Panc1 (cell line): ENCODE results near the gene RIOK1. TPM values are rescaled to one million over a fixed set of nuclear protein-coding genes. Genes with fewer than 3 reads are reported as not detected.

Experiments used
- ATAC-seq: fragments of 200-7000 bp; cut with Tn5 transposase; 2 replicates; pipeline ENCODE4 v1.9.1; 2020; ENCODE audit warnings: mild to moderate bottlenecking, moderate library complexity
- BruUV-seq: library from RNA; stranded (reverse); fragments of 400-500 nt; replicated peaks from 2 replicates; lab custom pipeline; 2021; lab: Mats Ljungman, UMichigan
- CTCF ChIA-PET: fragments of 300-600 bp; sonication (Branson Sonifier 250); formaldehyde crosslinking; loops from one replicate; lab custom pipeline; 2022; ENCODE audit warnings: antibody characterized with exemption; lab: Charles Lee
- POLR2A ChIA-PET: fragments of 300-600 bp; sonication (Branson Sonifier 250); formaldehyde crosslinking; loops from one replicate; lab custom pipeline; 2022; ENCODE audit warnings: antibody characterized with exemption; lab: Charles Lee
- DNase-seq: peaks from one replicate; pipeline ENCODE4 v3.0.0-alpha.2; 2010; ENCODE audit warnings: low read depth, low spot score
- H3K27ac ChIP-seq: 2 replicates; pipeline ENCODE4 v1.5.1; 2011; ENCODE audit warnings: mild to moderate bottlenecking, low read length, inconsistent platforms
- H3K27me3 ChIP-seq: fragments of 200-500 bp; sonication (Bioruptor generic); 2 replicates; pipeline ENCODE4 v1.6.0; 2014; ENCODE audit warnings: low read length, inconsistent platforms; ENCODE audit not compliant: control insufficient read depth, insufficient read depth
- H3K36me3 ChIP-seq: fragments of 200-500 bp; sonication (Bioruptor generic); 2 replicates; pipeline ENCODE4 v1.5.1; 2014; ENCODE audit warnings: inconsistent platforms, mild to moderate bottlenecking, low read length, moderate library complexity; ENCODE audit not compliant: control insufficient read depth, insufficient read depth
- H3K4me1 ChIP-seq: 2 replicates; pipeline ENCODE4 v1.5.1; 2011; ENCODE audit warnings: inconsistent platforms, mild to moderate bottlenecking, low read length, moderate library complexity; ENCODE audit not compliant: control insufficient read depth, insufficient read depth
- H3K4me3 ChIP-seq, 2 experiments: 2 replicates each; pipeline ENCODE4 v1.5.1; 2011 to 2012; ENCODE audit warnings: low read depth in 2 of 2, low read length in 2 of 2, mild to moderate bottlenecking in 2 of 2, inconsistent platforms in 1 of 2, moderate library complexity in 1 of 2
- H3K9me3 ChIP-seq: fragments of 200-500 bp; sonication (Bioruptor generic); 2 replicates; pipeline ENCODE4 v1.5.1; 2014; ENCODE audit warnings: low read depth, mild to moderate bottlenecking, inconsistent platforms, low read length, moderate library complexity; ENCODE audit not compliant: control insufficient read depth, insufficient read depth
- POLR2AphosphoS5 ChIP-seq: IDR thresholded peaks from 2 replicates; pipeline ENCODE4 v1.6.1; 2012; ENCODE audit warnings: mild to moderate bottlenecking, low read depth, low read length, moderate library complexity
- SIN3A ChIP-seq: IDR thresholded peaks from 2 replicates; pipeline ENCODE4 v1.6.1; 2012; ENCODE audit warnings: low read depth, mild to moderate bottlenecking, low read length, moderate library complexity, borderline replicate concordance; ENCODE audit not compliant: insufficient read depth
- TCF7L2 ChIP-seq: IDR thresholded peaks from 2 replicates; pipeline ENCODE4 v1.6.1; 2011; ENCODE audit warnings: mild to moderate bottlenecking, low read depth, low read length, inconsistent platforms
- in situ Hi-C: cut with HindIII; loops from 2 replicates; pipeline ENCODE4 v1.10.0; 2016; ENCODE audit warnings: low sequenced_read_pairs, low pct_unique_long_range_greater_than_20kb
- intact Hi-C: fragments of 100-400 bp; cut with micrococcal nuclease; formaldehyde crosslinking; loops from one replicate; pipeline ENCODE4 v1.10.0; 2022; ENCODE audit not compliant: unreplicated experiment
- total RNA-seq: library from RNA; stranded (reverse); gene quantifications from one replicate; pipeline ENCODE4 v1.2.1, GENCODE V29; 2021; ENCODE audit not compliant: unreplicated experiment
- TF ChIP-seq, protein P1 (sequence below), 2 experiments: IDR thresholded peaks; 2 replicates each; pipeline ENCODE4 v1.6.1; 2011 to 2012; ENCODE audit warnings: low read depth in 2 of 2, control low read depth in 1 of 2, low read length in 1 of 2, mild to moderate bottlenecking in 1 of 2, moderate library complexity in 1 of 2; ENCODE audit not compliant: insufficient read depth in 1 of 2
- TF ChIP-seq, protein P2 (sequence below): fragments of 450-650 bp; IDR thresholded peaks from 2 replicates; pipeline ENCODE4 v1.5.1; 2017; ENCODE audit warnings: mild to moderate bottlenecking

RIOK1 gene
- total RNA-seq, 1 experiment from 2014 or later = 30.0 TPM

DNA sequence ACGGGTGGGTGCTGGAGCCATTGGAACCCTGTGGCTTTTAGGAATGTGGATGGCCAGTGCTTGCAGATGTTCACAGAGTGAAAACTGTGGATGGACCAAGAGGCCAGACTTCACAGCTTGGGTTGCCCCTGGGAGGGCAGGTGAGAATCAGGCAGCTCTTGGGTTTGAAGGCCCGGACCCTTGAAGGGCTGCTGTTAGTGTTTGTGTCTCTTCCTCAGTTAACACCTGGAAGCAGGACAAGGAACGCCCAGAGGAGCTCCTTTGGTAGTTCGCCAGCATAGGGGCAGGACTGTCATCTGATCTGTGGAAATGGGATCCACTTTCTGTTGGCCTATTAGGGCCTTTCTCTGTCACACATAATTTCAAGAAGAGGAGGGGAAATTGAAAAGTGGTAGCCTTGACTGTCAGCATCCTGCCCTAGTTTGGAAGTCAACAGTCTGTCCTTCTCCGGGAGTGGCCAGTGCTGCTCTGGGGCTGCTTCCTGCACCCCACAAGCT is 43.6 kb downstream of the RIOK1 start:
- intact Hi-C loops = no loop called here
- ATAC-seq (no peak), DNase-seq (no peak)
- no peaks in the 10 kb centered on the region for H3K4me1 ChIP-seq
- no peaks in the 10 kb centered on the region for H3K27me3 ChIP-seq
- POLR2A ChIA-PET = no interaction called here
- no TSS peak for BruUV-seq
- H3K9me3 ChIP-seq = no peaks in the 10 kb centered on the region
- in situ Hi-C loops = no loop called here
- no peak overlapping the region for H3K27ac ChIP-seq
- no peak overlapping the region for H3K4me3 ChIP-seq
- CTCF ChIA-PET = no interaction called here
- TF ChIP-seq, protein P1, sequence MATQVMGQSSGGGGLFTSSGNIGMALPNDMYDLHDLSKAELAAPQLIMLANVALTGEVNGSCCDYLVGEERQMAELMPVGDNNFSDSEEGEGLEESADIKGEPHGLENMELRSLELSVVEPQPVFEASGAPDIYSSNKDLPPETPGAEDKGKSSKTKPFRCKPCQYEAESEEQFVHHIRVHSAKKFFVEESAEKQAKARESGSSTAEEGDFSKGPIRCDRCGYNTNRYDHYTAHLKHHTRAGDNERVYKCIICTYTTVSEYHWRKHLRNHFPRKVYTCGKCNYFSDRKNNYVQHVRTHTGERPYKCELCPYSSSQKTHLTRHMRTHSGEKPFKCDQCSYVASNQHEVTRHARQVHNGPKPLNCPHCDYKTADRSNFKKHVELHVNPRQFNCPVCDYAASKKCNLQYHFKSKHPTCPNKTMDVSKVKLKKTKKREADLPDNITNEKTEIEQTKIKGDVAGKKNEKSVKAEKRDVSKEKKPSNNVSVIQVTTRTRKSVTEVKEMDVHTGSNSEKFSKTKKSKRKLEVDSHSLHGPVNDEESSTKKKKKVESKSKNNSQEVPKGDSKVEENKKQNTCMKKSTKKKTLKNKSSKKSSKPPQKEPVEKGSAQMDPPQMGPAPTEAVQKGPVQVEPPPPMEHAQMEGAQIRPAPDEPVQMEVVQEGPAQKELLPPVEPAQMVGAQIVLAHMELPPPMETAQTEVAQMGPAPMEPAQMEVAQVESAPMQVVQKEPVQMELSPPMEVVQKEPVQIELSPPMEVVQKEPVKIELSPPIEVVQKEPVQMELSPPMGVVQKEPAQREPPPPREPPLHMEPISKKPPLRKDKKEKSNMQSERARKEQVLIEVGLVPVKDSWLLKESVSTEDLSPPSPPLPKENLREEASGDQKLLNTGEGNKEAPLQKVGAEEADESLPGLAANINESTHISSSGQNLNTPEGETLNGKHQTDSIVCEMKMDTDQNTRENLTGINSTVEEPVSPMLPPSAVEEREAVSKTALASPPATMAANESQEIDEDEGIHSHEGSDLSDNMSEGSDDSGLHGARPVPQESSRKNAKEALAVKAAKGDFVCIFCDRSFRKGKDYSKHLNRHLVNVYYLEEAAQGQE (IDR thresholded peaks at IDR 0.05; ENCODE audit: insufficient read depth in 1 of 2, low read depth in 2 of 2, low read length in 1 of 2) = no peak
- TF ChIP-seq POLR2AphosphoS5 (no peak), SIN3A (no peak), TCF7L2 (no peak)
- TF ChIP-seq, protein P2, sequence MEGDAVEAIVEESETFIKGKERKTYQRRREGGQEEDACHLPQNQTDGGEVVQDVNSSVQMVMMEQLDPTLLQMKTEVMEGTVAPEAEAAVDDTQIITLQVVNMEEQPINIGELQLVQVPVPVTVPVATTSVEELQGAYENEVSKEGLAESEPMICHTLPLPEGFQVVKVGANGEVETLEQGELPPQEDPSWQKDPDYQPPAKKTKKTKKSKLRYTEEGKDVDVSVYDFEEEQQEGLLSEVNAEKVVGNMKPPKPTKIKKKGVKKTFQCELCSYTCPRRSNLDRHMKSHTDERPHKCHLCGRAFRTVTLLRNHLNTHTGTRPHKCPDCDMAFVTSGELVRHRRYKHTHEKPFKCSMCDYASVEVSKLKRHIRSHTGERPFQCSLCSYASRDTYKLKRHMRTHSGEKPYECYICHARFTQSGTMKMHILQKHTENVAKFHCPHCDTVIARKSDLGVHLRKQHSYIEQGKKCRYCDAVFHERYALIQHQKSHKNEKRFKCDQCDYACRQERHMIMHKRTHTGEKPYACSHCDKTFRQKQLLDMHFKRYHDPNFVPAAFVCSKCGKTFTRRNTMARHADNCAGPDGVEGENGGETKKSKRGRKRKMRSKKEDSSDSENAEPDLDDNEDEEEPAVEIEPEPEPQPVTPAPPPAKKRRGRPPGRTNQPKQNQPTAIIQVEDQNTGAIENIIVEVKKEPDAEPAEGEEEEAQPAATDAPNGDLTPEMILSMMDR = no peak
- H3K36me3 ChIP-seq = no peaks in the 10 kb centered on the region

DNA sequence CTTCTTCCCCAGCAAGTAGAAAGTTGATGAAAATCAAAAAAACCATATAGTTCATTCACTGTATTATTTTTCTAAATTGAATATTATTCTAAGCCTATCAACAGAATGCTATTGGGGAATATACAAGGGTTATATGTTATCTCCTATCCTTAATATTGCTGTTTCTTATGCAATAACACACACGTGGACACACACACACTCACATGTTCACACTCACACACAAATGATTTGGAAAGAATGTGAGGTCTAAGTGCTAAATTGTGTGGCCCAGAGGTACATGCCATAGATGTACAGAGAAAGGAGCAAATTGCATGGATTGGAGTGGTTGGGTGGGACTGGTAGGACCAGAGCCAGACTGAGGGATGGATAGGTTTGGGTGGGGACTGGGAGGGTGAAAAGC is 45.1 kb downstream of the RIOK1 start:
- POLR2A ChIA-PET = no interaction called here
- CTCF ChIA-PET = no interaction called here
- no peaks in the 10 kb centered on the region for H3K9me3 ChIP-seq
- no peak for ATAC-seq
- H3K36me3 ChIP-seq = no peaks in the 10 kb centered on the region
- no peak overlapping the region for H3K4me3 ChIP-seq
- intact Hi-C loops = no loop called here
- DNase-seq = no peak
- no TSS peak for BruUV-seq
- TF ChIP-seq, protein P1 (IDR thresholded peaks at IDR 0.05; ENCODE audit: insufficient read depth in 1 of 2, low read depth in 2 of 2, low read length in 1 of 2) = no peak
- TF ChIP-seq TCF7L2 (no peak), SIN3A (no peak), POLR2AphosphoS5 (no peak)
- TF ChIP-seq, protein P2 = no peak
- in situ Hi-C loops = no loop called here
- H3K27me3 ChIP-seq = no peaks in the 10 kb centered on the region
- no peak overlapping the region for H3K27ac ChIP-seq
- no peaks in the 10 kb centered on the region for H3K4me1 ChIP-seq
